ENCODE results near the gene RERE.

RERE gene

GRCh38 chr1:8468751-8469150, 348.7 kb downstream of the RERE start:
- intact Hi-C loops (cut with DNase I): loop anchor here (10.0 kb wide), 1 partner anchor 56 kb away; no protein-coding TSS in a partner anchor
- DNase-seq: no peak

- no peak for DNase-seq
- intact Hi-C loops (cut with DNase I): loop anchor here (10.0 kb wide), 1 partner anchor 57 kb away; no protein-coding TSS in a partner anchor
These were observed 350.1 kb downstream of the RERE start for GRCh38 chr1:8467308-8467707.

GRCh38 chr1:8465692-8466091, 351.7 kb downstream of the RERE start:
- intact Hi-C loops (cut with DNase I): loop anchor here (10.0 kb wide), 1 partner anchor 59 kb away; no protein-coding TSS in a partner anchor
- DNase-seq: peak in 20 of 42 donors; percentile 21 to 72 (median 39)

- DNase-seq: peak in 2 of 42 donors; percentile 34 to 56
- intact Hi-C loops (cut with DNase I): loop anchor here (10.0 kb wide), 1 partner anchor 60 kb away; no protein-coding TSS in a partner anchor
These were observed 352.4 kb downstream of the RERE start for GRCh38 chr1:8465013-8465412.

- intact Hi-C loops (cut with DNase I): loop anchor here (10.0 kb wide), 1 partner anchor 60 kb away; no protein-coding TSS in a partner anchor
- no peak for DNase-seq
These were observed 353.1 kb downstream of the RERE start for GRCh38 chr1:8464377-8464776.

GRCh38 chr1:8463144-8463927, 354.1 kb downstream of the RERE start:
- DNase-seq: peak in 16 of 42 donors; percentile 17 to 76 (median 47)
- intact Hi-C loops (cut with DNase I): loop anchor here (10.0 kb wide), 1 partner anchor 61 kb away; no protein-coding TSS in a partner anchor

- intact Hi-C loops (cut with DNase I): loop anchor here (10.0 kb wide), 1 partner anchor 62 kb away; no protein-coding TSS in a partner anchor
- peak in 1 of 42 donors; percentile 36 for DNase-seq
These were observed 355.0 kb downstream of the RERE start for GRCh38 chr1:8462371-8462892.

- intact Hi-C loops (cut with DNase I): loop anchor here (10.0 kb wide), 1 partner anchor 63 kb away; no protein-coding TSS in a partner anchor
- DNase-seq: no peak
These were observed 355.9 kb downstream of the RERE start for GRCh38 chr1:8461351-8462110.

- intact Hi-C loops (cut with DNase I): loop anchor here (10.0 kb wide), 1 partner anchor 64 kb away; no protein-coding TSS in a partner anchor
- DNase-seq: no peak
These were observed 356.7 kb downstream of the RERE start for GRCh38 chr1:8460784-8461183.

GRCh38 chr1:8460132-8460544, 357.3 kb downstream of the RERE start:
- peak in 11 of 42 donors; percentile 31 to 73 (median 43) for DNase-seq
- intact Hi-C loops (cut with DNase I): loop anchor here (10.0 kb wide), 1 partner anchor 65 kb away; no protein-coding TSS in a partner anchor

GRCh38 chr1:8458607-8459006, 358.8 kb downstream of the RERE start:
- intact Hi-C loops (cut with DNase I): no loop called here
- no peak for DNase-seq

GRCh38 chr1:8457760-8458381, 359.6 kb downstream of the RERE start:
- intact Hi-C loops (cut with DNase I): no loop called here
- no peak for DNase-seq

GRCh38 chr1:8456991-8457390, 360.4 kb downstream of the RERE start:
- no peak for DNase-seq
- intact Hi-C loops (cut with DNase I): no loop called here

GRCh38 chr1:8456308-8456912, 361.0 kb downstream of the RERE start:
- no peak for DNase-seq
- intact Hi-C loops (cut with DNase I): no loop called here

- intact Hi-C loops (cut with DNase I): no loop called here
- DNase-seq: no peak
These were observed 361.6 kb downstream of the RERE start for GRCh38 chr1:8455700-8456307.

- intact Hi-C loops (cut with DNase I): no loop called here
- DNase-seq: no peak
These were observed 367.1 kb downstream of the RERE start for GRCh38 chr1:8450312-8450711.

- peak in 3 of 42 donors; percentile 35 to 66 (median 36) for DNase-seq
- intact Hi-C loops (cut with DNase I): no loop called here
These were observed 368.4 kb downstream of the RERE start for GRCh38 chr1:8448911-8449661.

Data from head of caudate nucleus (tissue), 42 donors.